ENCODE data around the gene NINJ2. TPM values are rescaled to one million over a fixed set of nuclear protein-coding genes. Genes with fewer than 3 reads are reported as not detected.

Gene NINJ2
- total and polyA plus RNA-seq, 10 of the 15 experiments (the other 5 are each of a cell fraction or from before 2014, with no cell fraction given) = 8.9 to 51.6 (median 21.3) TPM

GRCh38 chr12:608921-609320, 54.3 kb downstream of the NINJ2 start:
- POLR2A ChIA-PET = interaction anchor here (0.6 to 0.8 kb wide), 3 partner anchors 13 to 215 kb away, joined by 3 to 4 read pairs (median 3); no protein-coding TSS in a partner anchor
- no peak overlapping the region for H2AFZ ChIP-seq (ENCODE audit: control insufficient read depth, low read depth, low read length)
- no peak overlapping the region for H3K4me3 ChIP-seq
- FAIRE-seq = no peak
- BruUV-seq (replicated peaks) = no TSS peak
- no peaks in the 10 kb centered on the region for H4K20me1 ChIP-seq (ENCODE audit: control insufficient read depth, insufficient read depth)
- SMC1A ChIA-PET (ENCODE audit: uncharacterized antibody, unreplicated experiment) = interaction anchor here (1.0 kb wide), 1 partner anchor 50 kb away, joined by 3 read pairs; no protein-coding TSS in a partner anchor
- no peak overlapping the region for H3K9ac ChIP-seq (ENCODE audit: control insufficient read depth, insufficient read depth, low read length)
- no peaks in the 10 kb centered on the region for H3K36me3 ChIP-seq (ENCODE audit: control insufficient read depth in 2 of 2, insufficient read depth in 2 of 2, low read length in 1 of 2)
- TF ChIP-seq IRF3 (IDR thresholded peaks at IDR 0.05) (no peak), ATF2 (IDR thresholded peaks at IDR 0.05; ENCODE audit: low read length) (no peak), BCL3 (IDR thresholded peaks at IDR 0.05; ENCODE audit: borderline replicate concordance, insufficient read depth, low read depth, low read length, poor library complexity, severe bottlenecking) (peak; percentile 93), HCFC1 (IDR thresholded peaks at IDR 0.05; ENCODE audit: low read length) (no peak), HSF1 (IDR thresholded peaks at IDR 0.05; ENCODE audit: low read depth, low read length) (no peak)
- intact Hi-C loops (cut with micrococcal nuclease; ENCODE audit: unreplicated experiment) = no loop called here
- no peak for ATAC-seq
- 90% methylated on average over 14 of the region's 58 CpGs for WGBS (ENCODE audit: insufficient coverage, insufficient replicate concordance, low lambda C conversion rate, missing lambda C conversion rate)
- CTCF ChIA-PET = interaction anchor here (0.5 kb wide), 1 partner anchor 1727 kb away, joined by 4 read pairs; no protein-coding TSS in a partner anchor
- in situ Hi-C loops (cut with MboI) = no loop called here
- H3K27me3 ChIP-seq (replicated peaks in 1 of 2; ENCODE audit: control insufficient read depth in 2 of 2, insufficient read depth in 2 of 2, low read length in 1 of 2) = no peaks in the 10 kb centered on the region
- H3K27ac ChIP-seq (ENCODE audit: control insufficient read depth, insufficient read depth) = no peak overlapping the region
- peaks cover 6% of the 10 kb centered on the region for H3K4me1 ChIP-seq (ENCODE audit: control insufficient read depth, insufficient read depth, low read length)
- RAD21 ChIA-PET (ENCODE audit: unreplicated experiment) = no interaction called here
- H3K4me2 ChIP-seq (ENCODE audit: control insufficient read depth, insufficient read depth) = no peak overlapping the region
- H3K79me2 ChIP-seq (ENCODE audit: control insufficient read depth, insufficient read depth, low read length) = no peaks in the 10 kb centered on the region
- no peaks in the 10 kb centered on the region for H3K9me3 ChIP-seq (replicated peaks; ENCODE audit: control insufficient read depth, insufficient read depth, low read length)
- DNase-seq (ENCODE audit: low read depth, low spot score) = no peak

Measured in GM12878 (cell line).